Mucosa of gallbladder (tissue), 1 donor: ENCODE data around the gene ABCA6. TPM values are rescaled to one million over a fixed set of nuclear protein-coding genes. Genes with fewer than 3 reads are reported as not detected.
"Not testable (repeated sequence)": the region's sequence is repeated elsewhere in the genome, so short reads cannot be mapped to it uniquely, and the experiment has no call there.

Experiments
- DNase-seq: peaks from one replicate; pipeline ENCODE4 v3.0.0-alpha.2; 2020; ENCODE audit warnings: low spot score
- total RNA-seq: library from RNA; stranded (reverse); gene quantifications from one replicate; pipeline ENCODE4 v1.2.1, GENCODE V29; 2021
- donor health status: DM: no; HTN: no; CAD: no.

The ABCA6 gene, protein sequence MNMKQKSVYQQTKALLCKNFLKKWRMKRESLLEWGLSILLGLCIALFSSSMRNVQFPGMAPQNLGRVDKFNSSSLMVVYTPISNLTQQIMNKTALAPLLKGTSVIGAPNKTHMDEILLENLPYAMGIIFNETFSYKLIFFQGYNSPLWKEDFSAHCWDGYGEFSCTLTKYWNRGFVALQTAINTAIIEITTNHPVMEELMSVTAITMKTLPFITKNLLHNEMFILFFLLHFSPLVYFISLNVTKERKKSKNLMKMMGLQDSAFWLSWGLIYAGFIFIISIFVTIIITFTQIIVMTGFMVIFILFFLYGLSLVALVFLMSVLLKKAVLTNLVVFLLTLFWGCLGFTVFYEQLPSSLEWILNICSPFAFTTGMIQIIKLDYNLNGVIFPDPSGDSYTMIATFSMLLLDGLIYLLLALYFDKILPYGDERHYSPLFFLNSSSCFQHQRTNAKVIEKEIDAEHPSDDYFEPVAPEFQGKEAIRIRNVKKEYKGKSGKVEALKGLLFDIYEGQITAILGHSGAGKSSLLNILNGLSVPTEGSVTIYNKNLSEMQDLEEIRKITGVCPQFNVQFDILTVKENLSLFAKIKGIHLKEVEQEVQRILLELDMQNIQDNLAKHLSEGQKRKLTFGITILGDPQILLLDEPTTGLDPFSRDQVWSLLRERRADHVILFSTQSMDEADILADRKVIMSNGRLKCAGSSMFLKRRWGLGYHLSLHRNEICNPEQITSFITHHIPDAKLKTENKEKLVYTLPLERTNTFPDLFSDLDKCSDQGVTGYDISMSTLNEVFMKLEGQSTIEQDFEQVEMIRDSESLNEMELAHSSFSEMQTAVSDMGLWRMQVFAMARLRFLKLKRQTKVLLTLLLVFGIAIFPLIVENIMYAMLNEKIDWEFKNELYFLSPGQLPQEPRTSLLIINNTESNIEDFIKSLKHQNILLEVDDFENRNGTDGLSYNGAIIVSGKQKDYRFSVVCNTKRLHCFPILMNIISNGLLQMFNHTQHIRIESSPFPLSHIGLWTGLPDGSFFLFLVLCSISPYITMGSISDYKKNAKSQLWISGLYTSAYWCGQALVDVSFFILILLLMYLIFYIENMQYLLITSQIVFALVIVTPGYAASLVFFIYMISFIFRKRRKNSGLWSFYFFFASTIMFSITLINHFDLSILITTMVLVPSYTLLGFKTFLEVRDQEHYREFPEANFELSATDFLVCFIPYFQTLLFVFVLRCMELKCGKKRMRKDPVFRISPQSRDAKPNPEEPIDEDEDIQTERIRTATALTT (N-terminal part only)
- total RNA-seq = 15.6 TPM

DNA sequence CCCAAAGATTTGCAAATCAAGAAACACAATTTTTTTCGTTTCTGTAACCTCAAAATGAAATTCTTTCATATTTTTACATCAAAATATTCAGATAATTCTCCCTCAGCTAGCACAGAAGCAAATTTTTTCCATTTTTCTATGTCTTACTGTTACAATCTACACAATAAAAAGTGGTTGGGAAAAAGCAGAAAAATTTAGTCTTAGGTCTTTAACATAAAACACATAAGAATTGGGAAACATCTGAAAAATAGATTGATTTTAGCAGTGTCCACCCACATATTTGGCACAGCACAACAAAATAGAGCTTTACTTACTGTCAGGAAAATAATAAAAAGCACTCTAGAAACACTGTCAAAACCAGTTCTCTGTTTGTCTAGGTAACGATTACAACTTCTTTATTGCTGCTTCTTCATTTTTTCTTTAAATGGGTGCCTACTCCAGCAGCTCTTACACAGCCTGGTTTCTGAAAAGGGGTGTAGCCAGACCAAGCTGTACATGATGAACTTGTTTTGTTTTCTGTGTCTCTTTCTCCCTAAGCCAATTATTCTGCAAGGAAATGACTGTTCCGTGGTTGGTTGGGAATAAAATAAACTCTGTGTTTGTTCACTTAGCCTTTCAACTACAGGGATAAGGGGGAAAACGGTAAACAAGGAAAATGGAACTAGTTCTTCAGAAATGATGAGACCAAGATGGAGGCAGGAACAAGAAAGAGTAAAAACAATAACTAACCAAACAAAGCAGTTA lies at the start of gene ABCA6:
Gene ABCA6, minus strand, starts transcription at position 465 of the 744 bp plus-strand sequence. CDS start 1,192 bp downstream, outside the sequence.
- no peak for DNase-seq

DNA sequence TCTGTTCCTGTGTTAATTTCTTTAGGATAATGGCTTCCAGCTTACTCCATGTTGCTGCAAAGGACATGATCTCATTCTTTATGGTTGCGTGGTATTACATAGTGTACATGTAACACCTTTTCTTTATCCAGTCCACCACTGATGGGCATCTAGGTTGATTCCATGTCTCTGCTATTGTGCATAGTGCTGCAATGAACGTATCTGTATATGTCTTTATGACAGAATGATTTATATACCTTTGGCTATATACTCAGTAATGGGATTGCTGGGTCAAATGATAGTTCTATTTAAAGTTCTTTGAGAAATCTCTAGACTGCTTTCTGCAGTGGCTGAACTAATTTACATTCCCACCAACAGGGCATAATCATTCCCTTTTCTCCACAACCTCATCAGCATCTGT lies 47.1 kb upstream of the ABCA6 start:
- DNase-seq = no peak

DNA sequence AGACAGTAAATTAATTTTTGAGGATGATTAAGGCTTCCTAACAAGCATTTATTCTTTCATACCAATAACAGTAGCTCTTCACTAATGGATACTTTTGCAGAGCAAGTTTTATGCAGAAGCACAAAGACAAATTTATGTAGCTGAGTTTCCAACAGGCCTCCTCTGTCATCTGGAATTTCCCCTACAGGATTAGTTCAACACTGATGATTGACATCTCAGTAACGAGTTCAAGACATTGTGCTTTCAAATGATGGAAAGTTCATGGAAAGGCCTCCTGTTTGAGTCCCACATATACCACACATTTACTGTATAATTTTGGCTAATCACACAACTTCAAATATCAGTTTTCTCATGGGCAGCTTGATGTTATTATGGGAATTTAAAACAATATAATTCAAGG lies 46.4 kb upstream of the ABCA6 start:
- DNase-seq = no peak

DNA sequence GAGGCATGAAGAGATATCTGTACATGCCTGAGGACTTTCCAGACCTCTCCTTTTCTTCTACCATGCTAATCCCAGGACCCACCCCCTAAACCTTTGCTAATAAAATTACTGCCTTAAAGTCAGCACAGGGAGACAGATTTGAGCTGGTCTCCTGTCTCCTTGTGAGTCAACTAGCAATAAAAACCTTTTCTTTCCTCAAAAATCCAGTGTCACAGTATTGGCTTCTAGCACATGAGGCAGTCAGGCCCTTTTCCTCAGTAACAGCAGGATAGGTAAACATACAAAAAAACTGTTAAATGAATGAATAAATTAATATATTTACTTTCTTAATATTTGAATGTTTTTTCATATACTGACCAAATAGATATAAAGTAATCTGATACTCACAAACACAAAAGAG lies 45.6 kb upstream of the ABCA6 start:
- DNase-seq = no peak

- no peak for DNase-seq
Observed at GRCh38 chr17:69179227-69179952, 37.7 kb upstream of the ABCA6 start.

DNA sequence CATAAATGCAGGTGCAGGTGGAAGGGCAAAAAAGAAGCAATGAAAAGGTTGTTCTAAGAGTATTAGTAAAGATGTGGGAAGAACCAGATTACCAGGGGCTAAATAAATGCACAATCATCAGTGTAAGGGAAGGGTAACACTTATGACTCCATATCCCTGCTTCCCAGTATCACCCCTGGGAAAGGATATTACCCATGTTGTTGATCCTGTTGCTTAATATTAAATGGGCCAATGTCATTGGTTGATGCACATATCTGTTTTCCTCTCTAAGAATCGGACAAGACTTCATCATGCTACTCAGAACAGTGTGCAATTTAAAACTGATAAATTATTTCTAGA lies 34.7 kb upstream of the ABCA6 start:
- no peak for DNase-seq

DNA sequence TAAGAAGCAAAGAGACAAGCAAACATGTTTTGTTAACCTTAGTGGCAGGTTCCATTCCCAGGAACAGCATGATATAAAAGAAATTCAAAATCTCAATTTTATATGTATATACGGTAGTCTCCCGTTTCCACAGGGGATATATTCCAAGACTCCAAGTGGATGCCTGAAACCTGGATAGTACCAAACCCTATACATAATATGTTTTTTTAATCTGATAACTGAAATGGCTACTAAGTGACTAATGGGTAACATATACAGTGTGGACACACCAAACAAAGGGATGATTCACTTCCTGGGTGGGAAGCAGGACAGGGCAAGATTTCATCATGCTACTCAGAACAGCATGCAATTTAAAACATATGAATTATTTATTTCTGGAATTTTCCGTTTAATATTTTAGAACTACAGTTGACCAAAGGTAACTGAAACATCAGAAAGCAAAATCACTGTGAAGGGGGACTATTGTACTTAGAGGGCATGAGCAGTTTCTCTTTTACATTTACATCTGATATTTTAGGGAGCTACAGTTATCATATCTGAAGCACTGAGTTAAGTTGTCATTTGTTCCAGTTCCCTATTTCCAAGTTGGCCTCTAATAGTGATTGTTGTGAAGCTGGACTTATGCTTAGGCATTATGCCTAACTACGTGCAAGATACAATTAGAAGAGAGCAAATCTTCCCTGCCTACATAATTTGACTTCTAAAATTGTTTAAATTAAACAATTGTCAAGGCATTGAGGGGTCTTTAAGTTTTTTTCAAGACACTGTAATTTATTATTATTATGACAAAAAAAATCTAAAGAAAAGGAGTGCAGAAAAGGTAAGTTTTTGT lies 34.1 kb upstream of the ABCA6 start:
- no peak for DNase-seq

- no peak for DNase-seq
Observed at GRCh38 chr17:69175262-69175624, 33.5 kb upstream of the ABCA6 start.

DNA sequence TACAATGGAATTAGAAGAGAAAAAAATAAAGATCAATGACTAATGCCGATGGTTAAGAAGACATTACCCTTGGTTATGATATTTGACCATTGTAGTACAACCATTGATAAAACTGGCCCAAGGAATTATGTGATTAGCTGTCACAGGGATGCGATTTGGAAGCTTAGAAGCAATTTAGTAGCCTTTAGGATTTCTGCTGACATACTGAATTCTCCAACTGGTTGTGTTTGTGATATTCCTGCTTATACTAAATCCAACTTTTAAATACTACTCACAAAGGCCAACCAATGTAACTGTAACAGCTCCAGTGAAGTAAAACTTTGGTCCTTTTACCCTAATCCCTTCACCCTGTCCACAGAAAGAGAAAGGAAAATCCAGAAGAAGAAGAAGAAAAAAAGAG lies 31.4 kb upstream of the ABCA6 start:
- no peak for DNase-seq

DNA sequence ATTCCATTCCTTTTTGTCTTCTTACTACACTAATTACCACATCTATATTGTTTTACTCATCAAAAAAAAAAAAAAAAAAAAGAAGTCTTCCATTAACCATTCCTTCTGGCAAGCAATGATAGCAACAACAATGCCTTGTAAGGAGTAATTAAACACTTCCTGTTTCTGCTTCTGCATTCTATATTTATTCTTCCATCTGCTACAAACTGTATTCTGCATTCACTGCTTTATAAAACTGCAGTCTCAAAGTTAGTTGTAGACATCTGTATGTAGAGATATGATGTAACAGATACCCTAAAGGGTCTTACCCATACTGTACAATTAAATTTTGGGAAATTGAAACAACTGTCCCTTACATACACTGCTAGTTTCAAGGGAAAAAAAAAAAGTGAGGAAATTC lies 28.7 kb upstream of the ABCA6 start:
- no peak for DNase-seq

- DNase-seq = not testable (repeated sequence)
Observed at GRCh38 chr17:69168642-69169041, 26.9 kb upstream of the ABCA6 start.

- no peak for DNase-seq
Observed at GRCh38 chr17:69166957-69167356, 25.3 kb upstream of the ABCA6 start.

DNA sequence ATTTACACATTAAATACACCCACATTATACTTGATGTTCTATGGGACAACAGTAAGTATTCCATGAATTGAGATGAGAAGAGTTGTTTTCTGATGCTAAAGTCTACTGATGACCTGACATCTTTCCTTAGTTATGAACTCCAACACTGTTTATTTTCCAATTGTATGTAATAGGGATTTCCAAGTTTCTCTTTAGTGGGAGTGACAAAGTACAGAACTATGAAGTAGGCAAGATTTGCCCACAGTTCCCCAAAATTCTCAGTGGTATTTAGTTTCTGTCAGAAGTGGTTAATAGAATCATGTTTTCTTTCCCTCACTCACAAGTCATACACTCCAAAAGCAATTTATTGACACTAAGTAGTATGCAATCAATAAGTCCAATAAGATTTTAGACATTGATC lies 22.5 kb upstream of the ABCA6 start:
- no peak for DNase-seq

GRCh38 chr17:69159418-69159817 lies 17.7 kb upstream of the ABCA6 start:
- DNase-seq = no peak

GRCh38 chr17:69154267-69154666 lies 12.6 kb upstream of the ABCA6 start:
- DNase-seq = no peak

GRCh38 chr17:69150333-69150732 lies 8.6 kb upstream of the ABCA6 start:
- no peak for DNase-seq

GRCh38 chr17:69147460-69147859 lies 5.8 kb upstream of the ABCA6 start:
- no peak for DNase-seq

GRCh38 chr17:69144331-69145255 lies 2.9 kb upstream of the ABCA6 start:
- DNase-seq = no peak

DNA sequence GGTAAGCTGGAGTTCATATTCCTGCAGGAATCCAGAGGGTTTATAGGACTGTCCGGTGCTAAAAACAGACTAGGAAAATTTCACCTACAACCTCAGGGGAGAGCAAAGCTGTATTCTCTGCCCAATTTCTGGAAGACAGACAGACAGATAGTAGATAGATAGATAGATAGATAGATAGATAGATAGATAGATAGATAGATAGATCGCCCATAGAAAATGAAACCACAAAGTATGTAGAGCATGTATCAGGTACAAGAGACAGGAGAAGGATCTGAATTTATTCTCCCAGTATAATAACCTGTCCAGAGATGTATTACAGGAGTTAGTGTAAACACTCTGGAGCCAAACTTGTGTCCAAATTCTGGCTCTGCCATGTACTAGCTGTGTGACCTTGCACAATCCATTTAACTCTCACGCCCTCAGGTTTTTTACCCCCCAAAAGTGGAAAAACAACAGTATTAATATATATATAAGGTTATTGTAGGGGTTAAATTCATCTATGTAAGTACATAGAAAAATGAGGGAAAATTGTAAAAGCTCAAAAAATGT lies 2.1 kb upstream of the ABCA6 start:
- no peak for DNase-seq
